Measurements from ENCODE around the gene DDX52. TPM values are rescaled to one million over a fixed set of nuclear protein-coding genes. Genes with fewer than 3 reads are reported as not detected.
"Not testable (repeated sequence)": the region's sequence is repeated elsewhere in the genome, so short reads cannot be mapped to it uniquely, and the experiment has no call there.

Gene DDX52
- 10 to 100 TPM; 16.8 to 27.5 (median 17.6) TPM for polyA plus RNA-seq
- long read RNA-seq, donor 1, result 0 reads
- long read RNA-seq, donor 2, full-length matches to known transcripts, result 1 of 1 reads
- long read RNA-seq, donor 2, partial matches to known transcripts, result 0 of 1 reads
- long read RNA-seq, donor 2, other reads (novel, unspliced or antisense), result 0 of 1 reads
- long read RNA-seq, donor 3, result 0 reads
- long read RNA-seq, donor 4, result 0 reads
- long read RNA-seq, donor 5, full-length matches to known transcripts, result 1 of 1 reads
- long read RNA-seq, donor 5, partial matches to known transcripts, result 0 of 1 reads
- long read RNA-seq, donor 5, other reads (novel, unspliced or antisense), result 0 of 1 reads
- long read RNA-seq, donor 6, full-length matches to known transcripts, result 1 of 17 reads
- long read RNA-seq, donor 6, partial matches to known transcripts, result 16 of 17 reads
- long read RNA-seq, donor 6, other reads (novel, unspliced or antisense), result 0 of 17 reads
- long read RNA-seq, donor 7, full-length matches to known transcripts, result 4 of 4 reads
- long read RNA-seq, donor 7, partial matches to known transcripts, result 0 of 4 reads
- long read RNA-seq, donor 7, other reads (novel, unspliced or antisense), result 0 of 4 reads
- long read RNA-seq, donor 8, result 0 reads
- long read RNA-seq, donor 9, result 0 reads
- long read RNA-seq, donor 10, full-length matches to known transcripts, result 2 of 7 reads
- long read RNA-seq, donor 10, partial matches to known transcripts, result 5 of 7 reads
- long read RNA-seq, donor 10, other reads (novel, unspliced or antisense), result 0 of 7 reads

GRCh38 chr17:37643118-37643766 lies at the start of gene DDX52:
TSS of gene DDX52 (minus strand) at chr17:37643446. CDS start at chr17:37643420, 26 bp downstream.
- peak within 1 kb of the TSS; percentile 71 to 77 (median 73) for H3K4me3 ChIP-seq (ENCODE audit: low read depth in 1 of 3, low read length in 3 of 3)
- no peaks in the 10 kb centered on the region for H3K27me3 ChIP-seq (ENCODE audit: control insufficient read depth in 3 of 3, insufficient read depth in 3 of 3, low read length in 3 of 3)
- H3K9me3 ChIP-seq (ENCODE audit: control insufficient read depth in 2 of 2, insufficient read depth in 1 of 2, low read depth in 1 of 2, low read length in 1 of 2), result no peaks in the 10 kb centered on the region
- peak; percentile 97 to 98 for DNase-seq
- WGBS, 3 donors, result 0% methylated on average over 43 of the region's 43 CpGs
- peak within 1 kb of the TSS; percentile 44 to 91 (median 83) for H3K27ac ChIP-seq (ENCODE audit: low read depth in 1 of 3, low read length in 2 of 3)
- no peak for FAIRE-seq
- peaks cover 0 to 17% (median 0%) of the 10 kb centered on the region in 3 donors for H3K36me3 ChIP-seq (ENCODE audit: control insufficient read depth in 3 of 3, insufficient read depth in 2 of 3, low read depth in 1 of 3, low read length in 3 of 3)
- H3K4me1 ChIP-seq (ENCODE audit: control insufficient read depth in 3 of 3, insufficient read depth in 2 of 3, low read depth in 1 of 3, low read length in 2 of 3), result peaks cover 2 to 20% (median 3%) of the 10 kb centered on the region in 3 donors

GRCh38 chr17:37691807-37692206 lies 48.6 kb upstream of the DDX52 start:
- H3K4me1 ChIP-seq (ENCODE audit: control insufficient read depth in 3 of 3, insufficient read depth in 2 of 3, low read depth in 1 of 3, low read length in 2 of 3), result peaks cover 3 to 39% (median 5%) of the 10 kb centered on the region in 3 donors
- no peak overlapping the region for H3K4me3 ChIP-seq (ENCODE audit: low read depth in 1 of 3, low read length in 3 of 3)
- peaks cover 0 to 10% of the 10 kb centered on the region in 2 donors for H3K9me3 ChIP-seq (ENCODE audit: control insufficient read depth in 2 of 2, insufficient read depth in 1 of 2, low read depth in 1 of 2, low read length in 1 of 2)
- H3K36me3 ChIP-seq (ENCODE audit: control insufficient read depth in 3 of 3, insufficient read depth in 2 of 3, low read depth in 1 of 3, low read length in 3 of 3), result peaks cover 0 to 57% (median 0%) of the 10 kb centered on the region in 3 donors
- no peak for DNase-seq
- no peak for FAIRE-seq
- WGBS, 3 donors, result 80 to 89% (median 85%) methylated on average over 6 of the region's 6 CpGs
- no peaks in the 10 kb centered on the region for H3K27me3 ChIP-seq (ENCODE audit: control insufficient read depth in 3 of 3, insufficient read depth in 3 of 3, low read length in 3 of 3)
- no peak overlapping the region for H3K27ac ChIP-seq (ENCODE audit: low read depth in 1 of 3, low read length in 2 of 3)

- peak in 1 of 2 donors; percentile 79 for DNase-seq
- WGBS, 3 donors, result 54 to 73% (median 59%) methylated on average over 7 of the region's 7 CpGs
- Histone ChIP-seq H3K27ac (ENCODE audit: low read depth in 1 of 3, low read length in 2 of 3) (peak overlapping the region in 1 of 3 donors; percentile 70), H3K4me1 (ENCODE audit: control insufficient read depth in 3 of 3, insufficient read depth in 2 of 3, low read depth in 1 of 3, low read length in 2 of 3) (peaks cover 0 to 29% (median 0%) of the 10 kb centered on the region in 3 donors), H3K9me3 (ENCODE audit: control insufficient read depth in 2 of 2, insufficient read depth in 1 of 2, low read depth in 1 of 2, low read length in 1 of 2) (no peaks in the 10 kb centered on the region), H3K27me3 (ENCODE audit: control insufficient read depth in 3 of 3, insufficient read depth in 3 of 3, low read length in 3 of 3) (no peaks in the 10 kb centered on the region), H3K36me3 (ENCODE audit: control insufficient read depth in 3 of 3, insufficient read depth in 2 of 3, low read depth in 1 of 3, low read length in 3 of 3) (peaks cover 0 to 53% (median 0%) of the 10 kb centered on the region in 3 donors), H3K4me3 (ENCODE audit: low read depth in 1 of 3, low read length in 3 of 3) (no peak overlapping the region)
- FAIRE-seq, result no peak
Observed at GRCh38 chr17:37689317-37689716, 46.1 kb upstream of the DDX52 start.

GRCh38 chr17:37683454-37683984 lies 40.3 kb upstream of the DDX52 start:
- Histone ChIP-seq H3K27me3 (ENCODE audit: control insufficient read depth in 3 of 3, insufficient read depth in 3 of 3, low read length in 3 of 3) (no peaks in the 10 kb centered on the region), H3K4me1 (ENCODE audit: control insufficient read depth in 3 of 3, insufficient read depth in 2 of 3, low read depth in 1 of 3, low read length in 2 of 3) (peaks cover 0 to 20% (median 4%) of the 10 kb centered on the region in 3 donors), H3K9me3 (ENCODE audit: control insufficient read depth in 2 of 2, insufficient read depth in 1 of 2, low read depth in 1 of 2, low read length in 1 of 2) (peaks cover 0 to 9% of the 10 kb centered on the region in 2 donors), H3K27ac (ENCODE audit: low read depth in 1 of 3, low read length in 2 of 3) (peak overlapping the region in 1 of 3 donors; percentile 46), H3K36me3 (ENCODE audit: control insufficient read depth in 3 of 3, insufficient read depth in 2 of 3, low read depth in 1 of 3, low read length in 3 of 3) (peaks cover 0 to 23% (median 0%) of the 10 kb centered on the region in 3 donors), H3K4me3 (ENCODE audit: low read depth in 1 of 3, low read length in 3 of 3) (no peak overlapping the region)
- DNase-seq (peak; percentile 70 to 84), FAIRE-seq (no peak)
- WGBS, 3 donors, result 19 to 44% (median 30%) methylated on average over 9 of the region's 9 CpGs

- H3K9me3 ChIP-seq (ENCODE audit: control insufficient read depth in 2 of 2, insufficient read depth in 1 of 2, low read depth in 1 of 2, low read length in 1 of 2), result peaks cover 0 to 10% of the 10 kb centered on the region in 2 donors
- FAIRE-seq, result no peak
- H3K27ac ChIP-seq (ENCODE audit: low read depth in 1 of 3, low read length in 2 of 3), result no peak overlapping the region
- no peak overlapping the region for H3K4me3 ChIP-seq (ENCODE audit: low read depth in 1 of 3, low read length in 3 of 3)
- H3K27me3 ChIP-seq (ENCODE audit: control insufficient read depth in 3 of 3, insufficient read depth in 3 of 3, low read length in 3 of 3), result no peaks in the 10 kb centered on the region
- H3K36me3 ChIP-seq (ENCODE audit: control insufficient read depth in 3 of 3, insufficient read depth in 2 of 3, low read depth in 1 of 3, low read length in 3 of 3), result peaks cover 0 to 12% (median 0%) of the 10 kb centered on the region in 3 donors
- peaks cover 0 to 27% (median 5%) of the 10 kb centered on the region in 3 donors for H3K4me1 ChIP-seq (ENCODE audit: control insufficient read depth in 3 of 3, insufficient read depth in 2 of 3, low read depth in 1 of 3, low read length in 2 of 3)
- DNase-seq, result no peak
- 86 to 93% (median 92%) methylated on average over 3 of the region's 3 CpGs for WGBS, 3 donors
Observed at GRCh38 chr17:37682007-37682406, 38.8 kb upstream of the DDX52 start.

- not testable (repeated sequence) for H3K27me3 ChIP-seq (ENCODE audit: control insufficient read depth in 3 of 3, insufficient read depth in 3 of 3, low read length in 3 of 3); H3K4me3 ChIP-seq (ENCODE audit: low read depth in 1 of 3, low read length in 3 of 3); H3K27ac ChIP-seq (ENCODE audit: low read depth in 1 of 3, low read length in 2 of 3); DNase-seq; H3K36me3 ChIP-seq (ENCODE audit: control insufficient read depth in 3 of 3, insufficient read depth in 2 of 3, low read depth in 1 of 3, low read length in 3 of 3); H3K9me3 ChIP-seq (ENCODE audit: control insufficient read depth in 2 of 2, insufficient read depth in 1 of 2, low read depth in 1 of 2, low read length in 1 of 2); FAIRE-seq
- 87 to 88% (median 88%) methylated on average over 1 of the region's 2 CpGs for WGBS, 3 donors
- peaks cover 2 to 47% (median 8%) of the 10 kb centered on the region in 3 donors for H3K4me1 ChIP-seq (ENCODE audit: control insufficient read depth in 3 of 3, insufficient read depth in 2 of 3, low read depth in 1 of 3, low read length in 2 of 3)
Observed at GRCh38 chr17:37679995-37680394, 36.7 kb upstream of the DDX52 start.

GRCh38 chr17:37678036-37678435 lies 34.8 kb upstream of the DDX52 start:
- WGBS, 3 donors, result 26 to 86% (median 66%) methylated on average over 1 of the region's 1 CpG
- no peak for FAIRE-seq

More at GRCh38 chr17:37678036-37678435, 34.8 kb upstream of the DDX52 start:
- H3K4me3 ChIP-seq (ENCODE audit: low read depth in 1 of 3, low read length in 3 of 3), result no peak overlapping the region
- H3K9me3 ChIP-seq (ENCODE audit: control insufficient read depth in 2 of 2, insufficient read depth in 1 of 2, low read depth in 1 of 2, low read length in 1 of 2), result peaks cover 0 to 10% of the 10 kb centered on the region in 2 donors
- H3K27ac ChIP-seq (ENCODE audit: low read depth in 1 of 3, low read length in 2 of 3), result peak overlapping the region in 1 of 3 donors; percentile 92
- no peaks in the 10 kb centered on the region for H3K27me3 ChIP-seq (ENCODE audit: control insufficient read depth in 3 of 3, insufficient read depth in 3 of 3, low read length in 3 of 3)
- no peaks in the 10 kb centered on the region for H3K36me3 ChIP-seq (ENCODE audit: control insufficient read depth in 3 of 3, insufficient read depth in 2 of 3, low read depth in 1 of 3, low read length in 3 of 3)
- DNase-seq, result no peak
- H3K4me1 ChIP-seq (ENCODE audit: control insufficient read depth in 3 of 3, insufficient read depth in 2 of 3, low read depth in 1 of 3, low read length in 2 of 3), result peaks cover 5 to 48% (median 10%) of the 10 kb centered on the region in 3 donors
